PC-9 (cell line): ENCODE results near the gene BICC1. TPM values are rescaled to one million over a fixed set of nuclear protein-coding genes. Genes with fewer than 3 reads are reported as not detected.

Source experiments
- BruUV-seq: library from RNA; stranded (reverse); fragments of 400-500 nt; replicated peaks from 2 replicates; lab custom pipeline; 2021; lab: Mats Ljungman, UMichigan
- CTCF ChIA-PET: fragments of 300-600 bp; sonication (Branson Sonifier 250); formaldehyde crosslinking; loops from one replicate; lab custom pipeline; 2022; ENCODE audit warnings: antibody characterized with exemption; lab: Charles Lee
- POLR2A ChIA-PET: fragments of 300-600 bp; sonication (Branson Sonifier 250); formaldehyde crosslinking; loops from one replicate; lab custom pipeline; 2022; ENCODE audit warnings: antibody characterized with exemption; ENCODE audit not compliant: unreplicated experiment; lab: Charles Lee
- DNase-seq, 2 experiments: peaks; one replicate each; pipeline versions ENCODE4 v3.0.0 to v3.0.0-alpha.2; 2015 to 2022; ENCODE audit warnings: mixed read lengths in 1 of 2
- H2AFZ ChIP-seq: fragments of 200-600 bp; sonication (generic); 2 replicates; pipeline ENCODE4 v1.8.1; 2017; ENCODE audit warnings: antibody characterized with exemption
- H3F3A ChIP-seq: fragments of 200-600 bp; sonication (generic); 2 replicates; pipeline ENCODE4 v1.8.1; 2017; ENCODE audit warnings: antibody characterized with exemption, mild to moderate bottlenecking, low read depth; ENCODE audit not compliant: insufficient read depth
- H3K27ac ChIP-seq: fragments of 200-600 bp; sonication (generic); 2 replicates; pipeline ENCODE4 v1.6.1; 2016; ENCODE audit warnings: mixed run types
- H3K27me3 ChIP-seq: fragments of 200-600 bp; sonication (generic); 2 replicates; pipeline ENCODE4 v1.6.1; 2016; ENCODE audit warnings: low read depth, mixed run types; ENCODE audit not compliant: insufficient read depth
- H3K36me3 ChIP-seq: fragments of 200-600 bp; sonication (generic); 2 replicates; pipeline ENCODE4 v1.6.1; 2016; ENCODE audit warnings: low read depth, mixed run types
- H3K4me1 ChIP-seq: fragments of 200-600 bp; sonication (generic); replicated peaks from 2 replicates; pipeline ENCODE4 v1.6.1; 2016; ENCODE audit warnings: mixed run types; ENCODE audit not compliant: insufficient read depth
- H3K4me2 ChIP-seq: fragments of 200-600 bp; sonication (generic); 2 replicates; pipeline ENCODE4 v1.6.1; 2017; ENCODE audit warnings: mixed run types
- H3K4me3 ChIP-seq: fragments of 200-600 bp; sonication (generic); 2 replicates; pipeline ENCODE4 v1.6.1; 2016; ENCODE audit warnings: mixed run types
- H3K79me2 ChIP-seq: fragments of 200-600 bp; sonication (generic); 2 replicates; pipeline ENCODE4 v1.6.1; 2017; ENCODE audit warnings: low read depth, mixed run types
- H3K9me2 ChIP-seq: fragments of 200-600 bp; sonication (generic); 2 replicates; pipeline ENCODE4 v1.8.1; 2017; ENCODE audit warnings: mild to moderate bottlenecking; ENCODE audit not compliant: insufficient read depth
- H3K9me3 ChIP-seq: fragments of 200-600 bp; sonication (generic); 2 replicates; pipeline ENCODE4 v1.8.1; 2016; ENCODE audit warnings: low read depth; ENCODE audit not compliant: insufficient read depth
- H4K20me1 ChIP-seq: fragments of 200-600 bp; sonication (generic); 2 replicates; pipeline ENCODE4 v1.8.1; 2017; ENCODE audit not compliant: insufficient read depth
- EZH2 ChIP-seq: fragments of 200-600 bp; sonication (generic); IDR thresholded peaks from 2 replicates; pipeline ENCODE4 v1.8.0; 2017; ENCODE audit warnings: antibody characterized with exemption, low read depth
- intact Hi-C: fragments of 100-400 bp; cut with micrococcal nuclease; formaldehyde crosslinking; loops from one replicate; pipeline ENCODE4 v1.10.0; 2022; ENCODE audit not compliant: unreplicated experiment
- total RNA-seq: library from RNA; stranded (reverse); gene quantifications from 2 replicates; pipeline ENCODE4 v1.2.3, GENCODE V29; 2021
- TF ChIP-seq, protein P1 (sequence below): fragments of 200-600 bp; sonication (generic); conservative IDR thresholded peaks from 2 replicates; pipeline ENCODE4 v1.6.1; 2017; ENCODE audit warnings: mixed run types, antibody characterized with exemption, mild to moderate bottlenecking, moderate library complexity

The BICC1 gene
- total RNA-seq, 1 experiment from 2014 or later: not detected

DNA sequence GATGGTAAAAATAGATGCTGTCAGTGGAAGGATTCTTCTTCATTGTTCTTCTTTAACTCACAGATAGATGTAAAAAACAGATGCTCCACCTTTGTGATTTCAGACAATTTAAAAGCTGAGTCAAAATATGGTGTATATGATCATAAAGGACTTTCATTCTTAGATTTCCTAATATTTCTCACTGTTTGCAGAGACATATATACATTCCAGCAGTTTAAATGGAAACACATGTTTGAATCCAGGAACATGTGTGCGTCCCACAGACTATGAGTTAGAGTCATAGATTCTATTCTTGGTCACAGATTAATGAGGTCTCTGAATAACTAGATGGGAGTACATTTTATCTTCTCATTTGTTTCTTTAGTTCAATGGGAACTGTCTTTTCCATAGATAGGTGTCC, 109.6 kb downstream of the BICC1 start:
- H3K4me3 ChIP-seq: no peak overlapping the region
- no peak for DNase-seq
- H3K36me3 ChIP-seq: no peaks in the 10 kb centered on the region
- intact Hi-C loops: no loop called here
- no peak overlapping the region for H3K27ac ChIP-seq
- 0 out of 2 replicates have a peak, but pooled peaks cover 3% of the 10 kb centered on the region for H3K9me2 ChIP-seq
- H3F3A ChIP-seq: no peaks in the 10 kb centered on the region
- no TSS peak for BruUV-seq
- H3K27me3 ChIP-seq: no peaks in the 10 kb centered on the region
- H3K79me2 ChIP-seq: no peaks in the 10 kb centered on the region
- H4K20me1 ChIP-seq: no peaks in the 10 kb centered on the region
- H2AFZ ChIP-seq: no peak overlapping the region
- CTCF ChIA-PET: no interaction called here
- H3K9me3 ChIP-seq: no peaks in the 10 kb centered on the region
- no peaks in the 10 kb centered on the region for H3K4me1 ChIP-seq
- TF ChIP-seq EZH2: no peak
- TF ChIP-seq, protein P1, sequence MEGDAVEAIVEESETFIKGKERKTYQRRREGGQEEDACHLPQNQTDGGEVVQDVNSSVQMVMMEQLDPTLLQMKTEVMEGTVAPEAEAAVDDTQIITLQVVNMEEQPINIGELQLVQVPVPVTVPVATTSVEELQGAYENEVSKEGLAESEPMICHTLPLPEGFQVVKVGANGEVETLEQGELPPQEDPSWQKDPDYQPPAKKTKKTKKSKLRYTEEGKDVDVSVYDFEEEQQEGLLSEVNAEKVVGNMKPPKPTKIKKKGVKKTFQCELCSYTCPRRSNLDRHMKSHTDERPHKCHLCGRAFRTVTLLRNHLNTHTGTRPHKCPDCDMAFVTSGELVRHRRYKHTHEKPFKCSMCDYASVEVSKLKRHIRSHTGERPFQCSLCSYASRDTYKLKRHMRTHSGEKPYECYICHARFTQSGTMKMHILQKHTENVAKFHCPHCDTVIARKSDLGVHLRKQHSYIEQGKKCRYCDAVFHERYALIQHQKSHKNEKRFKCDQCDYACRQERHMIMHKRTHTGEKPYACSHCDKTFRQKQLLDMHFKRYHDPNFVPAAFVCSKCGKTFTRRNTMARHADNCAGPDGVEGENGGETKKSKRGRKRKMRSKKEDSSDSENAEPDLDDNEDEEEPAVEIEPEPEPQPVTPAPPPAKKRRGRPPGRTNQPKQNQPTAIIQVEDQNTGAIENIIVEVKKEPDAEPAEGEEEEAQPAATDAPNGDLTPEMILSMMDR: no peak
- no peak overlapping the region for H3K4me2 ChIP-seq
- POLR2A ChIA-PET: no interaction called here

DNA sequence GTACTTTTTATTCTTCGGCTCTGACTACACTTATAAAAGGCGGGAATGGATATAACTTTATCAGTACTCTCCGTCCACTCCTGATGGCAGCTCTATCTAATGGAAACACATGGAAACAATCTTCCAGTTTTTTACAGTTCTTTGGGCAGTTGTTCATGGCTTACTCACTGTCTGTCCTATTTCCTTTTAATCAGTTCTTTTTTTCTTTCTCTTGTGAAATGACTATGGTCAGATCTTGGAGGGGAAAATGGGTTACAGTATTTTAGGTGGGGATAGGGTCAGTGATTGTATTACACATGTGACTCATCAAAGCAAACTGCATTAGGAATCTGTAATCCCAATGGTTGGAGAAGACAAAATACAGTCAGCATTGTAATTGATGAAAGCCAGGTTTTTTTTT, 112.4 kb downstream of the BICC1 start:
- H3K4me2 ChIP-seq: no peak overlapping the region
- no peaks in the 10 kb centered on the region for H4K20me1 ChIP-seq
- BruUV-seq: no TSS peak
- no peak overlapping the region for H3K27ac ChIP-seq
- TF ChIP-seq, protein P1: no peak
- TF ChIP-seq EZH2: no peak
- H3K4me1 ChIP-seq: no peaks in the 10 kb centered on the region
- H3K27me3 ChIP-seq: no peaks in the 10 kb centered on the region
- H3F3A ChIP-seq: no peaks in the 10 kb centered on the region
- no peak overlapping the region for H3K4me3 ChIP-seq
- no peak for DNase-seq
- H3K9me3 ChIP-seq: no peaks in the 10 kb centered on the region
- ChIA-PET CTCF (no interaction called here), POLR2A (no interaction called here)
- 0 out of 2 replicates have a peak, but pooled peaks cover 3% of the 10 kb centered on the region for H3K9me2 ChIP-seq
- H3K79me2 ChIP-seq: no peaks in the 10 kb centered on the region
- no peak overlapping the region for H2AFZ ChIP-seq
- H3K36me3 ChIP-seq: no peaks in the 10 kb centered on the region
- intact Hi-C loops: no loop called here

DNA sequence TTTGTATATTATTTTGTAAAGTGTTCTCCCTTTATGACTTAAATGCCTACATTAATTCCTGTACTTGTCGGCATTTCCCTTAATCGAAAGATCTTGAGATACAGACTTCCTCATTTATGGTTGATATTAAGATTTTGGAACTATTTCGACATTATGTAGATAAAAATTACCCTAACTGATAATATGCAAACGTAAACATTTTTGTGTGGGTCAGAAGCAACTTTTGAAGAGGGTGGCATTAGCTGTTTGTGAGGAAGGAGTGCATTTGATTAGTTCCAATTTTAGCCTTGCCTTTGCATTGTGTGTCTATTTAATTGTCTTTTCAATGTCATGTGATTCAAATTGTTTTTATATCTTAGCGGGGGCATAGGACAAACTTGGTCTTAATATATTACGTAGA, 114.7 kb downstream of the BICC1 start:
- CTCF ChIA-PET: no interaction called here

More for the DNA sequence above, 114.7 kb downstream of the BICC1 start:
- Histone ChIP-seq H3F3A (no peaks in the 10 kb centered on the region), H2AFZ (no peak overlapping the region), H3K4me2 (no peak overlapping the region), H3K79me2 (no peaks in the 10 kb centered on the region), H3K4me3 (no peak overlapping the region), H3K9me2 (0 out of 2 replicates have a peak, but pooled peaks cover 3% of the 10 kb centered on the region), H3K4me1 (no peaks in the 10 kb centered on the region), H4K20me1 (no peaks in the 10 kb centered on the region), H3K27me3 (no peaks in the 10 kb centered on the region), H3K9me3 (no peaks in the 10 kb centered on the region), H3K36me3 (no peaks in the 10 kb centered on the region), H3K27ac (no peak overlapping the region)
- DNase-seq: no peak
- POLR2A ChIA-PET: no interaction called here
- intact Hi-C loops: no loop called here
- TF ChIP-seq EZH2: no peak
- TF ChIP-seq, protein P1: no peak
- BruUV-seq: no TSS peak
